BE2C (cell line): ENCODE results near the gene UAP1.

Experiments used
- DNase-seq: peaks from one replicate; pipeline ENCODE4 v3.0.0-alpha.2; 2020
- H3K27me3 ChIP-seq: fragments of 250-450 bp; sonication (Bioruptor Pico); 2 replicates; pipeline ENCODE4 v1.5.1; 2020; ENCODE audit warnings: mild to moderate bottlenecking
- H3K36me3 ChIP-seq: fragments of 250-450 bp; sonication (Bioruptor Pico); 2 replicates; pipeline ENCODE4 v1.5.1; 2020; ENCODE audit warnings: mild to moderate bottlenecking
- H3K4me1 ChIP-seq: fragments of 250-450 bp; sonication (Bioruptor Pico); 2 replicates; pipeline ENCODE4 v1.5.1; 2020
- H3K4me3 ChIP-seq: 2 replicates; pipeline ENCODE4 v1.5.1; 2011; ENCODE audit warnings: low read depth, low read length
- H3K9me3 ChIP-seq: fragments of 250-450 bp; sonication (Bioruptor Pico); 2 replicates; pipeline ENCODE4 v1.5.1; 2020
- CTCF ChIP-seq: IDR thresholded peaks from 2 replicates; pipeline ENCODE4 v1.5.1; 2012; ENCODE audit warnings: mild to moderate bottlenecking, low read depth, low read length

UAP1 gene

GRCh38 chr1:162612606-162613400 lies 51.3 kb downstream of the UAP1 start:
- H3K9me3 ChIP-seq, result no peaks in the 10 kb centered on the region
- no peaks in the 10 kb centered on the region for H3K36me3 ChIP-seq
- no peak for DNase-seq
- no peak overlapping the region for H3K4me3 ChIP-seq
- H3K27me3 ChIP-seq, result no peaks in the 10 kb centered on the region
- TF ChIP-seq CTCF, result no peak
- H3K4me1 ChIP-seq, result no peaks in the 10 kb centered on the region

- H3K4me3 ChIP-seq, result no peak overlapping the region
- DNase-seq, result no peak
- H3K4me1 ChIP-seq, result no peaks in the 10 kb centered on the region
- no peaks in the 10 kb centered on the region for H3K36me3 ChIP-seq
- H3K27me3 ChIP-seq, result no peaks in the 10 kb centered on the region
- no peaks in the 10 kb centered on the region for H3K9me3 ChIP-seq
- no peak for TF ChIP-seq CTCF
Measured at GRCh38 chr1:162616848-162617247, 55.3 kb downstream of the UAP1 start.

- Histone ChIP-seq H3K36me3 (no peaks in the 10 kb centered on the region), H3K4me3 (no peak overlapping the region), H3K9me3 (no peaks in the 10 kb centered on the region), H3K27me3 (no peaks in the 10 kb centered on the region), H3K4me1 (no peaks in the 10 kb centered on the region)
- DNase-seq, result no peak
- no peak for TF ChIP-seq CTCF
Measured at GRCh38 chr1:162617513-162617912, 56.0 kb downstream of the UAP1 start.

- TF ChIP-seq CTCF, result no peak
- no peaks in the 10 kb centered on the region for H3K36me3 ChIP-seq
- H3K27me3 ChIP-seq, result no peaks in the 10 kb centered on the region
- no peaks in the 10 kb centered on the region for H3K9me3 ChIP-seq
- no peak for DNase-seq
- no peaks in the 10 kb centered on the region for H3K4me1 ChIP-seq
- H3K4me3 ChIP-seq, result no peak overlapping the region
Measured at GRCh38 chr1:162619076-162619475, 57.6 kb downstream of the UAP1 start.

- Histone ChIP-seq H3K4me3 (no peak overlapping the region), H3K4me1 (peaks cover 6% of the 10 kb centered on the region)
- DNase-seq, result no peak
Measured at GRCh38 chr1:162621256-162621655, 59.7 kb downstream of the UAP1 start.

More at GRCh38 chr1:162621256-162621655, 59.7 kb downstream of the UAP1 start:
- H3K36me3 ChIP-seq, result no peaks in the 10 kb centered on the region
- no peak for TF ChIP-seq CTCF
- no peaks in the 10 kb centered on the region for H3K27me3 ChIP-seq
- no peaks in the 10 kb centered on the region for H3K9me3 ChIP-seq
